Lung (tissue), 12 donors: ENCODE data around the gene SPIRE1. TPM values are rescaled to one million over a fixed set of nuclear protein-coding genes. Genes with fewer than 3 reads are reported as not detected.

Experiments used
- ATAC-seq: fragments of 200-7000 bp; cut with Tn5 transposase; one replicate; pipeline ENCODE4 v1.9.1; 2020; ENCODE audit warnings: moderate number of reproducible peaks; ENCODE audit not compliant: insufficient read depth, low FRiP score
- DNase-seq, 3 donors: peaks; one replicate each; pipeline ENCODE4 v3.0.0-alpha.2; 2013 to 2017
- H3K27ac ChIP-seq, 2 donors: one replicate each; pipeline ENCODE4 v1.5.1; 2013; ENCODE audit warnings: mild to moderate bottlenecking in 2 of 2, moderate library complexity in 2 of 2, control low read depth in 1 of 2, inconsistent platforms in 1 of 2, low read depth in 1 of 2, low read length in 1 of 2
- H3K27me3 ChIP-seq, 3 donors: one replicate each; pipeline ENCODE4 v1.5.1; 2013; ENCODE audit warnings: low read length in 2 of 3; ENCODE audit not compliant: control insufficient read depth in 3 of 3, insufficient read depth in 3 of 3
- H3K36me3 ChIP-seq, 4 donors: one replicate each; pipeline ENCODE4 v1.5.1; 2013; ENCODE audit warnings: low read length in 4 of 4, mild to moderate bottlenecking in 1 of 4, moderate library complexity in 1 of 4; ENCODE audit not compliant: control insufficient read depth in 4 of 4, insufficient read depth in 4 of 4
- H3K4me1 ChIP-seq, 5 donors: one replicate each; pipeline ENCODE4 v1.5.1; 2013; ENCODE audit warnings: low read length in 5 of 5, mild to moderate bottlenecking in 2 of 5, moderate library complexity in 1 of 5; ENCODE audit not compliant: control insufficient read depth in 5 of 5, insufficient read depth in 5 of 5
- H3K4me3 ChIP-seq: one replicate; pipeline ENCODE4 v1.5.1; 2013; ENCODE audit warnings: mild to moderate bottlenecking, control low read depth, moderate library complexity
- H3K9ac ChIP-seq, 2 donors: one replicate each; pipeline ENCODE4 v1.5.1; 2013; ENCODE audit warnings: low read length in 2 of 2, control low read depth in 1 of 2; ENCODE audit not compliant: insufficient read depth in 1 of 2
- H3K9me3 ChIP-seq, 4 donors: one replicate each; pipeline ENCODE4 v1.5.1; 2013; ENCODE audit warnings: low read length in 3 of 4, mild to moderate bottlenecking in 1 of 4, moderate library complexity in 1 of 4; ENCODE audit not compliant: control insufficient read depth in 4 of 4, insufficient read depth in 3 of 4
- WGBS, 2 donors: extraction: QIAGEN DNeasy Blood & Tissue Kit; methylation state at CpG; one replicate each; pipeline ENCODE4 v1.1.7; 2013; 5-methylcytosine and 5-hydroxymethylcytosine counted together
- polyA plus RNA-seq, 2 donors: library from polyadenylated mRNA; stranded (reverse); fragments of 200-250 nt; gene quantifications; one replicate each; pipeline ENCODE4 v1.2.1, GENCODE V29; 2013
- total RNA-seq, 2 donors: library from RNA; depleted of rRNA in 1 of 2; stranded (reverse); fragments of >200 nt in 1 of 2; gene quantifications; one replicate each; pipeline ENCODE4 v1.2.1, GENCODE V29; 2014 to 2021
- TF ChIP-seq, protein P1 (sequence below): IDR thresholded peaks from 2 replicates; pipeline ENCODE4 v1.5.1; 2012; ENCODE audit warnings: mild to moderate bottlenecking; ENCODE audit errors: control extremely low read depth, extremely low read depth
- donor health status: control.
- donor health status: control.
- donor health status: Bipolar disorder and iron deficiency.
- donor health status: healthy.
- donor health status: DM: yes; HTN: yes; CAD: no.

Gene SPIRE1
- total and polyA plus RNA-seq, 4 donors, result 8.7 to 34.0 (median 14.8) TPM

DNA sequence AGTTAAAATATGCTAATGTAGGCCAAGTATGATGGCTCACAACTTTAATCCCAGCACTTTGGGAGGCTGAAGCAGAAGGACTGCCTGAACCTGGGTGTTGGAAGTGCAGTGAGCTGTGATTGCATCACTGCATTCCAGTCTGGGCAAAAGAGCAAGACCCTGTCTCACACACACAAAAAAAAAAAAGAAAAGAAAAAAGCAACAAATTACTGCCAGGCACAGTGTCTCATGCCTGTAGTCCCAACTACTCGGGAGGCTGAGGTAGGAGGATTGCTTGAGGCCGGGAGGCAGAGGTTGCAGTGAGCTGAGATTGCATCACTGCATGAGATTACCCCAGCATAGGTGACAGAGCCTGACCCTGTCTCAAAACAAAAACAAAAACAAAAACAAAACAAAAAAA is 139.6 kb downstream of the SPIRE1 start:
- peak in 1 of 3 donors; percentile 9 for DNase-seq
- peaks cover 4 to 30% (median 12%) of the 10 kb centered on the region in 5 donors for H3K4me1 ChIP-seq
- 94 to 100% methylated on average over 2 of the region's 2 CpGs for WGBS, 2 donors
- H3K27ac ChIP-seq, result no peak overlapping the region
- H3K4me3 ChIP-seq, result no peak overlapping the region
- no peaks in the 10 kb centered on the region for H3K27me3 ChIP-seq
- no peaks in the 10 kb centered on the region for H3K36me3 ChIP-seq
- H3K9me3 ChIP-seq, result no peaks in the 10 kb centered on the region
- TF ChIP-seq, protein P1, sequence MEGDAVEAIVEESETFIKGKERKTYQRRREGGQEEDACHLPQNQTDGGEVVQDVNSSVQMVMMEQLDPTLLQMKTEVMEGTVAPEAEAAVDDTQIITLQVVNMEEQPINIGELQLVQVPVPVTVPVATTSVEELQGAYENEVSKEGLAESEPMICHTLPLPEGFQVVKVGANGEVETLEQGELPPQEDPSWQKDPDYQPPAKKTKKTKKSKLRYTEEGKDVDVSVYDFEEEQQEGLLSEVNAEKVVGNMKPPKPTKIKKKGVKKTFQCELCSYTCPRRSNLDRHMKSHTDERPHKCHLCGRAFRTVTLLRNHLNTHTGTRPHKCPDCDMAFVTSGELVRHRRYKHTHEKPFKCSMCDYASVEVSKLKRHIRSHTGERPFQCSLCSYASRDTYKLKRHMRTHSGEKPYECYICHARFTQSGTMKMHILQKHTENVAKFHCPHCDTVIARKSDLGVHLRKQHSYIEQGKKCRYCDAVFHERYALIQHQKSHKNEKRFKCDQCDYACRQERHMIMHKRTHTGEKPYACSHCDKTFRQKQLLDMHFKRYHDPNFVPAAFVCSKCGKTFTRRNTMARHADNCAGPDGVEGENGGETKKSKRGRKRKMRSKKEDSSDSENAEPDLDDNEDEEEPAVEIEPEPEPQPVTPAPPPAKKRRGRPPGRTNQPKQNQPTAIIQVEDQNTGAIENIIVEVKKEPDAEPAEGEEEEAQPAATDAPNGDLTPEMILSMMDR, result no peak
- no peak for ATAC-seq
- H3K9ac ChIP-seq, result no peak overlapping the region

DNA sequence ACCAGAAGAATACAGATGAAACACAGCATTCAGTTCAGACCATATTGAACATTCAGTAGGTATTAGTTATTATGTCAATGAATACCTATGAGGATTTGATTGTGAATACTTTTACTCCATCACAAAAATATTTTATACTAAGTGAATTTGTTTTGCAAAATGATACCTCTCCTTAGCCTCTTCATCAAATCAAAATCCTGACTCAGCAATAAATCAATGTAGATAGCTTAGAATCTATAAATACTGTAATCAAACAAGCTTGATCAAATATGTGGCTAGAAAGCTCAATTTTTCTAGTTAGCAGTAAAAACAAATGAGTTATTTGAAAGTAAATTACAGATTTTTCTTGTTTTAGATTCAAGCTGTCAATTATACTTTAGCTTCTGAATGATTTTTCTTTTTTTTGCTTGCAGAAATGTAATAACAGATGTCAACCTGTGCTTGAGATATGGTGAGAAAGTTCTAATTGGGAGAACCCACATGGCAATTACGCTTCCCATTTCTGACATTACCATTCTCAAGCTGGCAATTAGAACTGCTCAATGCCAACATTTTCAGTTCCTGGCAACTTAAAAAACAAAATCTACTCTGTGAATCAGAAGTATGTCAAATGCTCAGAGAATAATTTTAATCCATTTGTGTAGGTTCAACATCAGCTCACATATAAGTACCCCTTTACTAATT is 140.6 kb downstream of the SPIRE1 start:
- 94 to 100% methylated on average over 1 of the region's 1 CpG for WGBS, 2 donors
- no peak overlapping the region for H3K9ac ChIP-seq
- TF ChIP-seq, protein P1, result no peak

DNA sequence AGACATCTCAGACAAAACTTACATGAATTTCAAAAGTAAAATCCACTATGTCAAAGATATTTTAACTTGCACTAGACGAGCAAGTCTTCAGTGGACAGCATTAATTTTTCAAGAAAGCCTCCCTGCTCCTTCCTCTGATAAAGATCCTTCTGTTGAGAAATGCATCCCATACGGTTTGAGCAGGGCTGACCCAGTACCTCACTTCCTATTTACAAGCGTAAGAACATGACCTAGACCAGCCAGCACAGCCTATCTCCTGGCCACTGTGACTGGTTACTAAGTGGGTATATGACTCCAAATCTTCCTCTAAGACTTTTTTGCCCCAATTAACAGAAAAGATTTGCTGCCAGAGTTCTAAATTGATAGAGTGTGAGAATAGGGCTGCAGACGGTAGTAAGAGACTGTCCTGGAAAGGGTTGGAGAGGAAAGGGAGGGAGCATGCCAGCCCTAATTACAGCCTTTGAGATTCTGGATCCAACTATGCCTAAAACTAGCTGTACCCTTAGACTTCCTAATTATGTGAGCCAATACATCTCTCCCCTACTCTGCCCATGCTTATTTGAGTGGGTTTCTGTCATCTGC is 141.8 kb downstream of the SPIRE1 start:
- TF ChIP-seq, protein P1, result no peak
- no peak for ATAC-seq
- Histone ChIP-seq H3K4me1 (peaks cover 4 to 30% (median 12%) of the 10 kb centered on the region in 5 donors), H3K27me3 (no peaks in the 10 kb centered on the region), H3K36me3 (no peaks in the 10 kb centered on the region), H3K27ac (no peak overlapping the region), H3K4me3 (no peak overlapping the region), H3K9ac (peak overlapping the region in 1 of 2 donors; percentile 36), H3K9me3 (no peaks in the 10 kb centered on the region)
- peak; percentile 23 to 80 (median 74) for DNase-seq
- 48 to 49% methylated on average over 4 of the region's 4 CpGs for WGBS, 2 donors

More for the DNA sequence above, 140.6 kb downstream of the SPIRE1 start:
- ATAC-seq (no peak), DNase-seq (no peak)
- no peak overlapping the region for H3K4me3 ChIP-seq
- H3K36me3 ChIP-seq, result no peaks in the 10 kb centered on the region
- no peak overlapping the region for H3K27ac ChIP-seq
- no peaks in the 10 kb centered on the region for H3K27me3 ChIP-seq
- H3K9me3 ChIP-seq, result no peaks in the 10 kb centered on the region
- peaks cover 4 to 30% (median 12%) of the 10 kb centered on the region in 5 donors for H3K4me1 ChIP-seq
